ENCODE results near the gene STT3B. TPM values are rescaled to one million over a fixed set of nuclear protein-coding genes. Genes with fewer than 3 reads are reported as not detected.

STT3B gene
- total and polyA plus RNA-seq, 2 of the 4 experiments (the other 2 are of a cell fraction), result 45.5 to 86.4 TPM

DNA sequence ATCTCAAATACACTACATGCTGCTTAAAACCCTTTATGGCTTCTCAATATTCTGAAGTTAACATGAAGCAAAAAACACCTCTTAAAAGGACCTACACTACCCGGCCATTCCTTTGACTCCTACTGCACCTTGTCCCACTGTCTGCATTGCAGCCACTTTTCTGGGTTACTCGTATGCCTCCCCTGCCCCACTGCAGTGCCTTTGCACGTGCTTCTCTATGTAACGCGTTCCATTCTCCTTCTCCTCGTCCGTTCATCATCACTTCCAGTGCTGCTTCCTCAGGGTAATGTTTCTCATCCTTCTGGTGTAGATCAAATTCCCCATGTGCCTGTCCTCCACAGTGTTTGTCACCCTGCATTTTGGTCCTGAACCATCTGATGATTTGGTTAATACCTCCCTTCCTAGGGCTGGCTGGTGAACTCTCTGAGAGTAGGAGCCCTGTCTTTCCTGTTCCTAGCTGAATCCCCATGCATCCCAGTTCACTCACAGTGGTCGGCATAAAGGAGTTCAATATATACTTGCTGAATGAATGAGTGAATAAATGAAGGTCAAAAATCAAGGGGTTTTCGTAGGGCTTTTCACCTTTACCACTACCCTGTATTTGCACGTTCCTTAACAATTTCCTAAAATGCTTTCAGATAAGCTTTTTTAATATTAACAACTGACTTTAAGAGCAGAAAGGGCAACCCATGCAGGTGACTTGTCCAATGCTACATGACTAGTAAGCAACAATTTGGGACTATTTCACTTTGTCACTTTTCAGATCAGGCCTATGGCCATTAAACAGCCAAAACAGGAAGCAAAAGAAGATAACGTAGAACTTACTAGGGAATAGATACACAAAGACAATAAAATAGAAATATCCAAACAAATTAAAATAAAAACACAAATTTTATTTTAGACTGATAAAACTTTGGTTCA lies 2.4 kb upstream of the STT3B start (continued):
- TF ChIP-seq, protein P1, sequence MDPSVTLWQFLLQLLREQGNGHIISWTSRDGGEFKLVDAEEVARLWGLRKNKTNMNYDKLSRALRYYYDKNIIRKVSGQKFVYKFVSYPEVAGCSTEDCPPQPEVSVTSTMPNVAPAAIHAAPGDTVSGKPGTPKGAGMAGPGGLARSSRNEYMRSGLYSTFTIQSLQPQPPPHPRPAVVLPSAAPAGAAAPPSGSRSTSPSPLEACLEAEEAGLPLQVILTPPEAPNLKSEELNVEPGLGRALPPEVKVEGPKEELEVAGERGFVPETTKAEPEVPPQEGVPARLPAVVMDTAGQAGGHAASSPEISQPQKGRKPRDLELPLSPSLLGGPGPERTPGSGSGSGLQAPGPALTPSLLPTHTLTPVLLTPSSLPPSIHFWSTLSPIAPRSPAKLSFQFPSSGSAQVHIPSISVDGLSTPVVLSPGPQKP (IDR thresholded peaks at IDR 0.05; ENCODE audit: borderline replicate concordance, low read depth, low read length), result no peak

DNA sequence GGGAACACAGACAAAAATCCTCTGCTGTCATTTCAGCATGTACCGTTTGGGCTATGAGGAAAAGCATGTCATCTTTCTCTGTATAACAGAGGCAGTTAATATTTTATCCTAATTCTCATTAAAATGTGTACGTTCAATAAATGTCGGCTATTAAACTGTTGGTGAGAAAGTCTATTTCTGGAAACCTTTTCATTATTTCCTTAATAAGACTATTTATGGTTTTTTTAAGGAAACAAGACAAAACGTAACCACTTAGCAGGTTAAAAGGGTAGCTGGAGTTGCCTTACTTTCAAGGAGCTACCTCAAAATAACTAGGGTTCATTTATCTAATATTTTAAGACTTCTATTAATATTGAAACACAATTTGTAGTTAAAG lies 1.8 kb upstream of the STT3B start:
- Histone ChIP-seq H3K4me2 (ENCODE audit: low read depth, low read length) (0 out of 2 replicates have a peak overlapping the region, but pooled peaks have one; percentile 19), H3K18ac (ENCODE audit: low read depth, low read length) (no peak overlapping the region), H3K79me1 (ENCODE audit: low read depth in 1 of 2, low read length in 2 of 2) (peaks cover 0 to 5% of the 10 kb centered on the region in 2 experiments; a peak in 2 of 4 replicates), H4K8ac (ENCODE audit: low read depth in 2 of 2, low read length in 2 of 2) (no peak overlapping the region), H3K4me3 (ENCODE audit: insufficient read depth, low read depth, low read length) (no peak overlapping the region), H2BK120ac (ENCODE audit: low read depth, low read length) (no peak overlapping the region), H3K9me3 (ENCODE audit: control insufficient read depth, insufficient read depth, low read length) (no peaks in the 10 kb centered on the region), H4K91ac (ENCODE audit: insufficient read depth, low read depth, low read length) (no peak overlapping the region), H3K4ac (ENCODE audit: low read depth, low read length) (no peak overlapping the region), H3K4me1 (ENCODE audit: control insufficient read depth, insufficient read depth, low read length) (no peaks in the 10 kb centered on the region), H3K14ac (replicated peaks; ENCODE audit: low read depth, low read length) (no peak overlapping the region), H2AFZ (replicated peaks; ENCODE audit: low read length, poor library complexity) (no peak overlapping the region), H3K27me3 (ENCODE audit: control insufficient read depth, insufficient read depth, low read length) (no peaks in the 10 kb centered on the region), H2BK15ac (ENCODE audit: low read depth, low read length) (no peak overlapping the region), H3K36me3 (ENCODE audit: control insufficient read depth, insufficient read depth, low read length) (no peaks in the 10 kb centered on the region), H2AK9ac (replicated peaks; ENCODE audit: low read depth, low read length, poor library complexity) (no peak overlapping the region), H3K56ac (ENCODE audit: extremely low read depth, insufficient read depth, low read length) (no peak overlapping the region), H3K9ac (ENCODE audit: low read depth, low read length) (peak overlapping the region; percentile 84; the same call in 1 of the 2 replicates), H2BK5ac (ENCODE audit: low read depth, low read length, poor library complexity, severe bottlenecking) (no peak overlapping the region), H2BK20ac (ENCODE audit: low read depth, low read length) (no peak overlapping the region), H3K27ac (ENCODE audit: insufficient read depth, low read length) (no peak overlapping the region), H2AK5ac (ENCODE audit: low read depth, low read length) (no peak overlapping the region), H3K9me1 (ENCODE audit: insufficient read depth, low read length) (no peaks in the 10 kb centered on the region), H4K20me1 (ENCODE audit: insufficient read depth, low read length) (peaks cover 17% of the 10 kb centered on the region), H3K23ac (ENCODE audit: low read depth, low read length) (no peak overlapping the region), H4K5ac (ENCODE audit: low read depth, low read length) (no peak overlapping the region)
- ChIA-PET POLR2A (ENCODE audit: unreplicated experiment) (no interaction called here), CTCF (no interaction called here)
- in situ Hi-C loops (cut with MboI; ENCODE audit: low sequenced_read_pairs) (no loop called here), dilution Hi-C loops (cut with HindIII; ENCODE audit: low sequenced_read_pairs, unreplicated experiment) (no loop called here), intact Hi-C loops (cut with micrococcal nuclease) (loop anchor here (5.0 to 10.0 kb wide), 4 partner anchors 236 to 759 kb away; no protein-coding TSS in a partner anchor)
- WGBS, 2 experiments (ENCODE audit: extremely low coverage in 2 of 2, insufficient read length in 1 of 2), result no CpG with 5 or more reads among the region's 4 CpGs
- DNase-seq (no peak), ATAC-seq (ENCODE audit: low read depth) (no peak)
- no TSS peak for BruUV-seq (replicated peaks)
- TF ChIP-seq CHD1 (IDR thresholded peaks at IDR 0.05; ENCODE audit: low read depth, low read length) (no peak), MAFK (IDR thresholded peaks at IDR 0.05; ENCODE audit: low read depth, low read length) (no peak), MXI1 (IDR thresholded peaks at IDR 0.05; ENCODE audit: borderline replicate concordance, low read depth, low read length) (no peak), POLR2A (IDR thresholded peaks at IDR 0.05; ENCODE audit: low read depth, low read length) (no peak), CEBPB (IDR thresholded peaks at IDR 0.05; ENCODE audit: low read depth, low read length) (no peak), RFX5 (IDR thresholded peaks at IDR 0.05; ENCODE audit: low read depth, low read length) (no peak), FOS (IDR thresholded peaks at IDR 0.05; ENCODE audit: low read depth, low read length) (no peak), MAZ (IDR thresholded peaks at IDR 0.05; ENCODE audit: borderline replicate concordance, low read depth, low read length) (no peak), RAD21 (IDR thresholded peaks at IDR 0.05; ENCODE audit: low read length) (no peak), SMC3 (IDR thresholded peaks at IDR 0.05; ENCODE audit: low read depth, low read length) (no peak)
- TF ChIP-seq, protein P2, sequence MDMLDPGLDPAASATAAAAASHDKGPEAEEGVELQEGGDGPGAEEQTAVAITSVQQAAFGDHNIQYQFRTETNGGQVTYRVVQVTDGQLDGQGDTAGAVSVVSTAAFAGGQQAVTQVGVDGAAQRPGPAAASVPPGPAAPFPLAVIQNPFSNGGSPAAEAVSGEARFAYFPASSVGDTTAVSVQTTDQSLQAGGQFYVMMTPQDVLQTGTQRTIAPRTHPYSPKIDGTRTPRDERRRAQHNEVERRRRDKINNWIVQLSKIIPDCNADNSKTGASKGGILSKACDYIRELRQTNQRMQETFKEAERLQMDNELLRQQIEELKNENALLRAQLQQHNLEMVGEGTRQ (IDR thresholded peaks at IDR 0.05; ENCODE audit: low read depth, low read length), result no peak
- TF ChIP-seq, protein P3, sequence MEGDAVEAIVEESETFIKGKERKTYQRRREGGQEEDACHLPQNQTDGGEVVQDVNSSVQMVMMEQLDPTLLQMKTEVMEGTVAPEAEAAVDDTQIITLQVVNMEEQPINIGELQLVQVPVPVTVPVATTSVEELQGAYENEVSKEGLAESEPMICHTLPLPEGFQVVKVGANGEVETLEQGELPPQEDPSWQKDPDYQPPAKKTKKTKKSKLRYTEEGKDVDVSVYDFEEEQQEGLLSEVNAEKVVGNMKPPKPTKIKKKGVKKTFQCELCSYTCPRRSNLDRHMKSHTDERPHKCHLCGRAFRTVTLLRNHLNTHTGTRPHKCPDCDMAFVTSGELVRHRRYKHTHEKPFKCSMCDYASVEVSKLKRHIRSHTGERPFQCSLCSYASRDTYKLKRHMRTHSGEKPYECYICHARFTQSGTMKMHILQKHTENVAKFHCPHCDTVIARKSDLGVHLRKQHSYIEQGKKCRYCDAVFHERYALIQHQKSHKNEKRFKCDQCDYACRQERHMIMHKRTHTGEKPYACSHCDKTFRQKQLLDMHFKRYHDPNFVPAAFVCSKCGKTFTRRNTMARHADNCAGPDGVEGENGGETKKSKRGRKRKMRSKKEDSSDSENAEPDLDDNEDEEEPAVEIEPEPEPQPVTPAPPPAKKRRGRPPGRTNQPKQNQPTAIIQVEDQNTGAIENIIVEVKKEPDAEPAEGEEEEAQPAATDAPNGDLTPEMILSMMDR (conservative IDR thresholded peaks at IDR 0.05; ENCODE audit: low read depth, low read length), result no peak
